Endothelial cell of coronary artery (primary cell): Measurements from ENCODE around the gene CCDC126. TPM values are rescaled to one million over a fixed set of nuclear protein-coding genes. Genes with fewer than 3 reads are reported as not detected.

ENCODE experiments used
- total RNA-seq: library from RNA; depleted of rRNA; stranded (reverse); fragments of >200 nt; gene quantifications from 2 replicates; pipeline ENCODE4 v1.2.3, GENCODE V29; 2014

The CCDC126 gene, protein sequence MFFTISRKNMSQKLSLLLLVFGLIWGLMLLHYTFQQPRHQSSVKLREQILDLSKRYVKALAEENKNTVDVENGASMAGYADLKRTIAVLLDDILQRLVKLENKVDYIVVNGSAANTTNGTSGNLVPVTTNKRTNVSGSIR
- total RNA-seq: 10.3 and 10.9 TPM in 2 replicates

DNA sequence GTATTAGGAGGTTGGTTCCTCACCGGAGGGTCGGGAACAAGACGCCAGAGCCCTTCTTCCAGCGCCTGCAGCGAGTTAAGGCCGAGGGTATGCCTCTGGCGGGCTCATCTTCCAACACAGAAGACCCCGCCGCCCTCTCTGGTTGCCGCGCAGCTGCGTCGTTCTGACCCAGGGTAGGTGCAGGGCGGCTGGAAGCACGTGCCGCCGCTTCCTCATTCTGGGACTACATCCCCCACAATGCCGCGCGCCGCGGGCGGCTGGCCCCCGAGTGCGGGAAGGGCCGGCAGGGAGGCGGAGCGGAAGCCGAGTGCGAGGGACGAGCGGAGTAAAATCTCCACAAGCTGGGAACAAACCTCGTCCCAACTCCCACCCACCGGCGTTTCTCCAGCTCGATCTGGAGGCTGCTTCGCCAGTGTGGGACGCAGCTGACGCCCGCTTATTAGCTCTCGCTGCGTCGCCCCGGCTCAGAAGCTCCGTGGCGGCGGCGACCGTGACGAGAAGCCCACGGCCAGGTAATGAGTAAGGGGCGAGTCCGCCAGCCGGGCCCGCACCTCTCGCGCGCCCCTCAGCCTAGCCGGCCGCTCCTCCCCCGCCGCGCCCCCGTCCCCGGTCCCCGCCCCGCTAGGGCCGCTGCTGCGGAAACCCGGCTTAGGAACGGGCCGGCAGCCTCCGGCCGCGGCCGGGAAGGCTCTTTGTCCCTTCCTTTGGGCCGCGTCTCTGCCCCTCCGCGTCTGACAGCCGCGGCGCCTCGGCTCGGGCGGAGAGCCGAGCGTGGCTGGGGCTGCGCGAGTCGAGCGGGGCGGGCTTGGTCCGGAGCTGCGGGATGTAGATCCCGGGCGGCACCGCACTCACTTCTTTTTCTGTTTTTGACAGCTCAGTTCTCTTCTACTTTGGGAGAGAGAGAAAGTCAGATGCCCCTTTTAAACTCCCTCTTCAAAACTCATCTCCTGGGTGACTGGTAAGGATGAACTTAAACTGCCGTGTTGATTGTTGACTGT lies at the start of gene CCDC126:
Gene CCDC126, plus strand, starts transcription at position 289 of the 998 bp plus-strand sequence. CDS start 13,934 bp downstream, outside the sequence.

DNA sequence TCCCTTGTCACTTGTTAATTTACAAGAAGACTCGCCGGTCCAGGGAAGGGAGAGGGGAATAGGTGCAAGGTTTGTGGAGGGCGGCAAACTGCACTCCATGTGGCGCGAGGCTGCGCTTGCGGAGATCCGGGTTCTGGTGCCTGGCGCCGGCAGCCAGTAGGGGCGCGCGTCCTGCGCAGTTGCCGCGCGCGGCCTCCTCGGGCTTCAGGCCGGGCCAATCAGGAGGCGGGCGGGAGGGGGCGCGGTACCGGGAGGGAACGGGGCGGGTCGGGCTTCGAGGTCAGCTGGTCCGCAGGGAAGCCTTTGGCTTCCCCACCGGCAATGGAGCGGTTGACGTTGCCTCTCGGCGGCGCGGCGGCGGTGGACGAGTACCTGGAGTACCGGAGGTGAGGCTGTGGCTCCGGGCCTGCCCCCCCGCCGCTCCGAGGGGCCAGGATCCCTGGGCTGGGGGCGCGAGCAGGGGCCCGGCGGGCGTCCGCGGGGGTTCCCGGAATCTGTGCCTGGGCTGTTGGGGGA lies 82.8 kb downstream of the CCDC126 start, which contains the start of gene FAM221A:
Gene FAM221A, plus strand, starts transcription at position 302 of the 516 bp plus-strand sequence. Its CDS starts 20 bp downstream, at position 322.

Other genes starting within 250 kb of the CCDC126 start
- gene IGF2BP3, start 126.9 kb upstream of the CCDC126 start, total RNA-seq: 58.2 and 110 TPM in 2 replicates
- gene TRA2A, start 65.4 kb upstream of the CCDC126 start, total RNA-seq: 36.0 and 44.9 TPM in 2 replicates
- 3.4 and 5.0 TPM in 2 replicates for gene FAM221A, start 82.8 kb downstream of the CCDC126 start, total RNA-seq
- gene STK31, start 112.8 kb downstream of the CCDC126 start, total RNA-seq: 0.09 and 0.19 TPM in 2 replicates